Neural progenitor cell (in vitro differentiated cells): ENCODE data around the gene GP5. TPM values are rescaled to one million over a fixed set of nuclear protein-coding genes. Genes with fewer than 3 reads are reported as not detected.

Experiments used
- DNase-seq: peaks from one replicate; pipeline ENCODE4 v3.0.0-alpha.2; 2016; ENCODE audit warnings: low spot score
- H2AFZ ChIP-seq: fragments of 200-600 bp; sonication (generic); replicated peaks from 2 replicates; pipeline ENCODE4 v1.6.1; 2016; ENCODE audit warnings: antibody characterized with exemption
- H3F3A ChIP-seq: fragments of 200-600 bp; sonication (generic); 2 replicates; pipeline ENCODE4 v1.6.1; 2016; ENCODE audit warnings: antibody characterized with exemption, low read depth
- H3K27ac ChIP-seq: fragments of 200-600 bp; sonication (generic); 2 replicates; pipeline ENCODE4 v1.5.1; 2016; ENCODE audit warnings: mild to moderate bottlenecking
- H3K27me3 ChIP-seq: fragments of 200-600 bp; sonication (generic); 2 replicates; pipeline ENCODE4 v1.6.1; 2016; ENCODE audit warnings: mild to moderate bottlenecking, moderate library complexity
- H3K36me3 ChIP-seq: fragments of 200-600 bp; sonication (generic); 2 replicates; pipeline ENCODE4 v1.5.1; 2016
- H3K4me1 ChIP-seq: fragments of 200-600 bp; sonication (generic); 2 replicates; pipeline ENCODE4 v1.6.1; 2016; ENCODE audit warnings: mixed run types
- H3K4me2 ChIP-seq: fragments of 200-600 bp; sonication (generic); 2 replicates; pipeline ENCODE4 v1.6.1; 2016
- H3K4me3 ChIP-seq: fragments of 200-600 bp; sonication (generic); 2 replicates; pipeline ENCODE4 v1.5.1; 2016
- H3K79me2 ChIP-seq: fragments of 200-600 bp; sonication (generic); 2 replicates; pipeline ENCODE4 v1.6.1; 2016; ENCODE audit warnings: low read depth
- H3K9ac ChIP-seq: fragments of 200-600 bp; sonication (generic); 2 replicates; pipeline ENCODE4 v1.6.1; 2016
- H3K9me3 ChIP-seq: fragments of 200-600 bp; sonication (generic); 2 replicates; pipeline ENCODE4 v1.5.1; 2016; ENCODE audit warnings: low read depth
- H4K20me1 ChIP-seq: fragments of 200-600 bp; sonication (generic); 2 replicates; pipeline ENCODE4 v1.6.1; 2016; ENCODE audit warnings: low read depth
- H3K27ac Mint-ChIP-seq: 3 replicates; pipeline ENCODE4 v1.8.0; 2021; ENCODE audit warnings: mixed read lengths
- H3K27me3 Mint-ChIP-seq: 2 replicates; pipeline ENCODE4 v1.8.0; 2022; ENCODE audit warnings: low read depth, mild to moderate bottlenecking, inconsistent platforms, moderate library complexity, mixed read lengths; ENCODE audit not compliant: insufficient read depth
- H3K36me3 Mint-ChIP-seq: 3 replicates; pipeline ENCODE4 v1.8.0; 2021; ENCODE audit warnings: mixed read lengths
- H3K4me1 Mint-ChIP-seq: 3 replicates; pipeline ENCODE4 v1.8.0; 2021; ENCODE audit warnings: mixed read lengths
- H3K4me3 Mint-ChIP-seq: 3 replicates; pipeline ENCODE4 v1.8.0; 2021; ENCODE audit warnings: mild to moderate bottlenecking, moderate library complexity, mixed read lengths
- H3K9me3 Mint-ChIP-seq: 3 replicates; pipeline ENCODE4 v1.8.0; 2020; ENCODE audit warnings: mixed read lengths
- EZH2 ChIP-seq: fragments of 200-600 bp; sonication (generic); IDR thresholded peaks from 2 replicates; pipeline ENCODE4 v1.6.1; 2017; ENCODE audit warnings: antibody characterized with exemption, mild to moderate bottlenecking, moderate library complexity
- EZH2phosphoT487 ChIP-seq: fragments of 200-600 bp; sonication (generic); IDR thresholded peaks from 2 replicates; pipeline ENCODE4 v1.6.1; 2017; ENCODE audit warnings: antibody characterized with exemption
- total RNA-seq: library from RNA; depleted of rRNA; stranded (reverse); fragments of >200 nt; gene quantifications from 2 replicates; pipeline ENCODE4 v1.2.3, GENCODE V29; 2015; ENCODE audit warnings: low replicate concordance
- TF ChIP-seq, protein P1 (sequence below): fragments of 200-600 bp; sonication (generic); IDR thresholded peaks from 2 replicates; pipeline ENCODE4 v1.5.1; 2017; ENCODE audit warnings: antibody characterized with exemption, mild to moderate bottlenecking

GP5 gene
- total RNA-seq, 1 donor from 2014 or later = not detected

DNA sequence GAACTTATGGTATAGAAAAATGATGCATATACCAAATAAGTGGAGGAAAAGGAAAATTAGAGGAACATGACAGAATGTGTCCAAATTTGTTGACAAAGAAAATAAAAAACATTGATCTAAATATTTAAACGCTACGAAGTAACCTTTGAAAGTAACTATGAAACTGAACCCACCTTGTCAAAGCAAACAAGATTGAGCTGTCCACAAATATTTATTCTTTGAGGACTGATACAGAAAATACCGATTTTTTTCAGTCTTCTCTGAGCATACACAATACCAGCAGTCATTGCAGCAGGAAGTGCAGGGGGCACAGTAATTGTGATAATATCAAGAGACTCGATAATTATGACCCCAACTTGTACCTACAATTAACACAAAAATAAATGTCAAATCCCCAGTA lies 47.7 kb upstream of the GP5 start:
- H3K9me3 Mint-ChIP-seq = no peaks in the 10 kb centered on the region
- Histone ChIP-seq H4K20me1 (no peaks in the 10 kb centered on the region), H3K4me2 (no peak overlapping the region), H3K27ac (no peak overlapping the region), H2AFZ (no peak overlapping the region), H3K4me3 (no peak overlapping the region), H3K27me3 (no peaks in the 10 kb centered on the region), H3K79me2 (no peaks in the 10 kb centered on the region), H3K36me3 (peaks cover 36% of the 10 kb centered on the region), H3K4me1 (no peaks in the 10 kb centered on the region), H3F3A (peaks cover 12% of the 10 kb centered on the region), H3K9me3 (no peaks in the 10 kb centered on the region), H3K9ac (no peak overlapping the region)
- peaks cover 18% of the 10 kb centered on the region for H3K36me3 Mint-ChIP-seq
- no peak overlapping the region for H3K4me3 Mint-ChIP-seq
- no peak for DNase-seq
- H3K4me1 Mint-ChIP-seq = no peaks in the 10 kb centered on the region
- H3K27ac Mint-ChIP-seq = no peak overlapping the region
- TF ChIP-seq EZH2phosphoT487 (no peak), EZH2 (no peak)
- TF ChIP-seq, protein P1, sequence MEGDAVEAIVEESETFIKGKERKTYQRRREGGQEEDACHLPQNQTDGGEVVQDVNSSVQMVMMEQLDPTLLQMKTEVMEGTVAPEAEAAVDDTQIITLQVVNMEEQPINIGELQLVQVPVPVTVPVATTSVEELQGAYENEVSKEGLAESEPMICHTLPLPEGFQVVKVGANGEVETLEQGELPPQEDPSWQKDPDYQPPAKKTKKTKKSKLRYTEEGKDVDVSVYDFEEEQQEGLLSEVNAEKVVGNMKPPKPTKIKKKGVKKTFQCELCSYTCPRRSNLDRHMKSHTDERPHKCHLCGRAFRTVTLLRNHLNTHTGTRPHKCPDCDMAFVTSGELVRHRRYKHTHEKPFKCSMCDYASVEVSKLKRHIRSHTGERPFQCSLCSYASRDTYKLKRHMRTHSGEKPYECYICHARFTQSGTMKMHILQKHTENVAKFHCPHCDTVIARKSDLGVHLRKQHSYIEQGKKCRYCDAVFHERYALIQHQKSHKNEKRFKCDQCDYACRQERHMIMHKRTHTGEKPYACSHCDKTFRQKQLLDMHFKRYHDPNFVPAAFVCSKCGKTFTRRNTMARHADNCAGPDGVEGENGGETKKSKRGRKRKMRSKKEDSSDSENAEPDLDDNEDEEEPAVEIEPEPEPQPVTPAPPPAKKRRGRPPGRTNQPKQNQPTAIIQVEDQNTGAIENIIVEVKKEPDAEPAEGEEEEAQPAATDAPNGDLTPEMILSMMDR = no peak
- no peaks in the 10 kb centered on the region for H3K27me3 Mint-ChIP-seq

DNA sequence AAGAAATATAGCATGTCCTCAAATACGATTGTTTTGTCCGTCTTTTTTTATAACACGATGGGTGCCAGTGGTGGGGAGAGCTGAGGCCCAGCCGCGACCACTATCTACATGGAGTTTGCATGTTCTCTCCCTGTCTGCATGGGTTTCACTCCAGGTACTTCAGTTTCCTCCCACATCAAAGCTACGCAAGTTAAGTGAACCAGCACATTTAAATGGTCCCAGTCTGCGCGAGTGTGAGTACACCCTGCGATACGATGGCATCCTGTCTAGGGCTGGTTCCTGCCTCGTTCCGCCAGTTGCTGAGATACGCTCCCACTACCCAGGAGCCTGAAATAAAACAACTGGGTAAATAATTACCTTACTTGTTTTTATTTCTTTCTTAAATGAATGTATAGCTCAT lies 47.1 kb upstream of the GP5 start:
- H3K79me2 ChIP-seq = no peaks in the 10 kb centered on the region
- no peaks in the 10 kb centered on the region for H3K27me3 Mint-ChIP-seq
- no peak overlapping the region for H2AFZ ChIP-seq

DNA sequence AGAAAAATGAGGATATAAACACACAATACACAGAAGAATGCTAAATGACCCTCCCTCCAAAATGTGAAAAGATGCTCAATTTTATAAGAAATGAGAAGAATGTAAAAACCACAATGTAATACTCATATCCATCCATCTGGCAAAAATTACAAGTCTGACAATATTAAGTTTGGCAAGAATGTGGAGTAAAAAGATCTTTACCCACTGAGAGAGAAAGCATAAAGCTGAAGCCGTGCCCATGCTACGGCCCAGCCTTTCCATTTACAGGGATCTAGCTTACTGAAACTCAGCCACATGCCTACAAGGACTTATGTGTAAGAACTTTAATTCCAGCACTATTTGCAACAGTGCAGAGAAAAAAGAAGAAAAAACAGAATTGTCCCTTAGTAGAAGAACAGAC lies 44.8 kb upstream of the GP5 start:
- H3K36me3 ChIP-seq = peaks cover 41% of the 10 kb centered on the region
- H3K4me2 ChIP-seq = no peak overlapping the region
- H3K9me3 Mint-ChIP-seq = no peaks in the 10 kb centered on the region
- no peaks in the 10 kb centered on the region for H3K4me1 ChIP-seq
- no peaks in the 10 kb centered on the region for H3K9me3 ChIP-seq
- no peak overlapping the region for H3K4me3 ChIP-seq
- DNase-seq = no peak
- H3K4me3 Mint-ChIP-seq = no peak overlapping the region
- no peaks in the 10 kb centered on the region for H3K27me3 ChIP-seq
- H3K27ac ChIP-seq = no peak overlapping the region
- TF ChIP-seq EZH2 = no peak
- TF ChIP-seq, protein P1 = no peak
- TF ChIP-seq EZH2phosphoT487 = no peak
- H3K4me1 Mint-ChIP-seq = no peaks in the 10 kb centered on the region
- H3K9ac ChIP-seq = no peak overlapping the region
- no peaks in the 10 kb centered on the region for H4K20me1 ChIP-seq
- H3K79me2 ChIP-seq = no peaks in the 10 kb centered on the region
- no peak overlapping the region for H3K27ac Mint-ChIP-seq
- peaks cover 8% of the 10 kb centered on the region for H3F3A ChIP-seq
- H3K36me3 Mint-ChIP-seq = peaks cover 8% of the 10 kb centered on the region
- H3K27me3 Mint-ChIP-seq = no peaks in the 10 kb centered on the region
- no peak overlapping the region for H2AFZ ChIP-seq

More for the DNA sequence above, 47.1 kb upstream of the GP5 start:
- Histone ChIP-seq H3F3A (peaks cover 12% of the 10 kb centered on the region), H3K4me2 (no peak overlapping the region), H3K36me3 (peaks cover 36% of the 10 kb centered on the region), H3K9me3 (no peaks in the 10 kb centered on the region), H3K27me3 (no peaks in the 10 kb centered on the region), H3K4me1 (no peaks in the 10 kb centered on the region), H3K27ac (no peak overlapping the region), H4K20me1 (no peaks in the 10 kb centered on the region), H3K9ac (no peak overlapping the region), H3K4me3 (no peak overlapping the region)
- TF ChIP-seq EZH2 (no peak), EZH2phosphoT487 (no peak)
- TF ChIP-seq, protein P1 = no peak
- H3K4me3 Mint-ChIP-seq = no peak overlapping the region
- H3K36me3 Mint-ChIP-seq = peaks cover 16% of the 10 kb centered on the region
- H3K9me3 Mint-ChIP-seq = no peaks in the 10 kb centered on the region
- no peaks in the 10 kb centered on the region for H3K4me1 Mint-ChIP-seq
- H3K27ac Mint-ChIP-seq = no peak overlapping the region
- DNase-seq = no peak
